ENCODE data around the gene ENOX1.

Gene ENOX1

GRCh38 chr13:43543331-43543730 is 243.4 kb downstream of the ENOX1 start:
- no peak overlapping the region for H3K4me2 ChIP-seq (ENCODE audit: low read length)
- no peak overlapping the region for H2AFZ ChIP-seq (ENCODE audit: low read length)
- H4K20me1 ChIP-seq (ENCODE audit: insufficient read depth, low read length), result no peaks in the 10 kb centered on the region
- H3K27me3 ChIP-seq (ENCODE audit: insufficient read depth, low read length), result no peaks in the 10 kb centered on the region
- no peak overlapping the region for H3K27ac ChIP-seq (ENCODE audit: low read depth, low read length, poor library complexity, severe bottlenecking)
- H3K79me2 ChIP-seq (ENCODE audit: insufficient read depth, low read length), result no peaks in the 10 kb centered on the region
- H3K4me3 ChIP-seq (ENCODE audit: low read depth, low read length, poor library complexity, severe bottlenecking), result no peak overlapping the region
- no peaks in the 10 kb centered on the region for H3F3A ChIP-seq (ENCODE audit: insufficient read depth, low read length)
- H3K9me3 ChIP-seq (ENCODE audit: low read length), result no peaks in the 10 kb centered on the region
- TF ChIP-seq CTCF (IDR thresholded peaks at IDR 0.05; ENCODE audit: low read length) (no peak), EZH2 (IDR thresholded peaks at IDR 0.05; ENCODE audit: borderline replicate concordance, low read length) (no peak)
- no peaks in the 10 kb centered on the region for H3K9me2 ChIP-seq (ENCODE audit: low read depth, low read length)
- no peak overlapping the region for H3K9ac ChIP-seq (ENCODE audit: low read length)
- no peaks in the 10 kb centered on the region for H3K36me3 ChIP-seq (ENCODE audit: insufficient read depth, low read length)
- no peaks in the 10 kb centered on the region for H3K4me1 ChIP-seq (ENCODE audit: insufficient read depth, low read length, severe bottlenecking)

GRCh38 chr13:43537124-43537523 is 249.6 kb downstream of the ENOX1 start:
- no peak for TF ChIP-seq CTCF (IDR thresholded peaks at IDR 0.05; ENCODE audit: low read length)
- no peak for TF ChIP-seq EZH2 (IDR thresholded peaks at IDR 0.05; ENCODE audit: borderline replicate concordance, low read length)
- Histone ChIP-seq H3K9me2 (ENCODE audit: low read depth, low read length) (no peaks in the 10 kb centered on the region), H3K36me3 (ENCODE audit: insufficient read depth, low read length) (no peaks in the 10 kb centered on the region), H3K79me2 (ENCODE audit: insufficient read depth, low read length) (no peaks in the 10 kb centered on the region), H3K27me3 (ENCODE audit: insufficient read depth, low read length) (no peaks in the 10 kb centered on the region), H3K4me3 (ENCODE audit: low read depth, low read length, poor library complexity, severe bottlenecking) (no peak overlapping the region), H3K9ac (ENCODE audit: low read length) (no peak overlapping the region), H3K4me1 (ENCODE audit: insufficient read depth, low read length, severe bottlenecking) (no peaks in the 10 kb centered on the region), H3K27ac (ENCODE audit: low read depth, low read length, poor library complexity, severe bottlenecking) (no peak overlapping the region), H3K9me3 (ENCODE audit: low read length) (no peaks in the 10 kb centered on the region), H4K20me1 (ENCODE audit: insufficient read depth, low read length) (no peaks in the 10 kb centered on the region), H2AFZ (ENCODE audit: low read length) (no peak overlapping the region), H3K4me2 (ENCODE audit: low read length) (no peak overlapping the region), H3F3A (ENCODE audit: insufficient read depth, low read length) (no peaks in the 10 kb centered on the region)

DNA sequence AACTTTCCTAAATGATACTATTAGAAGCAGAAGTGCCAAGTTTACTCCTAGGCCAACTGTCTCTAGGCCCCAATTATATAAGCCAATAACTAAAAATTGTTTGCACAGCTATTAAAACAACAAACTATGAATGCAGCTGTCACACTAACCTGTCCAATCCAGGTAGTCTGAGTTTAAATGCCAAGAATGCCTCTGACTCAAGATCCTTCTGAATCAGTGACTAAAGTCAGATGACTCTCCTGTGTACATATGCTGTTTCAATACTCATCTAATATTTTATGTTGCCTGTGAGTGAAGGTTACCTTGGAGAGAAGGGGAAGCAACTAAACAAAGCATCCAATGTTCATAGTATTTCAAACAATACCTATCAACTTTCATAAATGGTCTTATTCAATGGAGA is 257.0 kb downstream of the ENOX1 start:
- H3K9me2 ChIP-seq (ENCODE audit: low read depth, low read length), result no peaks in the 10 kb centered on the region
- no peak overlapping the region for H3K4me3 ChIP-seq (ENCODE audit: low read depth, low read length, poor library complexity, severe bottlenecking)
- no peak overlapping the region for H3K9ac ChIP-seq (ENCODE audit: low read length)
- no peaks in the 10 kb centered on the region for H3K27me3 ChIP-seq (ENCODE audit: insufficient read depth, low read length)
- no peaks in the 10 kb centered on the region for H3K79me2 ChIP-seq (ENCODE audit: insufficient read depth, low read length)
- no peak overlapping the region for H2AFZ ChIP-seq (ENCODE audit: low read length)
- 0 out of 2 replicates have a peak, but pooled peaks cover 2% of the 10 kb centered on the region for H3F3A ChIP-seq (ENCODE audit: insufficient read depth, low read length)
- H3K4me1 ChIP-seq (ENCODE audit: insufficient read depth, low read length, severe bottlenecking), result no peaks in the 10 kb centered on the region
- H3K4me2 ChIP-seq (ENCODE audit: low read length), result no peak overlapping the region
- H3K9me3 ChIP-seq (ENCODE audit: low read length), result no peaks in the 10 kb centered on the region
- no peaks in the 10 kb centered on the region for H3K36me3 ChIP-seq (ENCODE audit: insufficient read depth, low read length)
- TF ChIP-seq CTCF (IDR thresholded peaks at IDR 0.05; ENCODE audit: low read length), result no peak
- TF ChIP-seq EZH2 (IDR thresholded peaks at IDR 0.05; ENCODE audit: borderline replicate concordance, low read length), result no peak
- H3K27ac ChIP-seq (ENCODE audit: low read depth, low read length, poor library complexity, severe bottlenecking), result no peak overlapping the region
- no peaks in the 10 kb centered on the region for H4K20me1 ChIP-seq (ENCODE audit: insufficient read depth, low read length)

Data from OCI-LY1 (cell line).